Adipocyte (in vitro differentiated cells): ENCODE data around the gene DLEU7.
A peak's percentile ranks its signal among the peaks of the same experiment; 100 is the strongest.

Source experiments
- DNase-seq: peaks from one replicate; pipeline ENCODE4 v3.0.0-alpha.2; 2015; ENCODE audit warnings: low read depth
- H3K27me3 ChIP-seq: replicated peaks from 2 replicates; pipeline ENCODE4 v1.7.0; 2013; ENCODE audit warnings: mild to moderate bottlenecking, low read length, moderate library complexity; ENCODE audit not compliant: control insufficient read depth, insufficient read depth
- H3K36me3 ChIP-seq: 2 replicates; pipeline ENCODE4 v1.7.0; 2013; ENCODE audit warnings: low read length, mild to moderate bottlenecking, moderate library complexity; ENCODE audit not compliant: control insufficient read depth, insufficient read depth, severe bottlenecking
- H3K4me1 ChIP-seq: 2 replicates; pipeline ENCODE4 v1.7.0; 2013; ENCODE audit warnings: mild to moderate bottlenecking, low read length, moderate library complexity; ENCODE audit not compliant: control insufficient read depth, insufficient read depth
- H3K4me3 ChIP-seq: 2 replicates; pipeline ENCODE4 v1.7.0; 2013; ENCODE audit warnings: mild to moderate bottlenecking, low read length, moderate library complexity
- H3K9ac ChIP-seq: 2 replicates; pipeline ENCODE4 v1.7.0; 2013; ENCODE audit warnings: mild to moderate bottlenecking, low read length, moderate library complexity
- H3K9me3 ChIP-seq: 2 replicates; pipeline ENCODE4 v1.7.0; 2013; ENCODE audit warnings: mild to moderate bottlenecking, low read length, moderate library complexity; ENCODE audit not compliant: control insufficient read depth

DLEU7 gene

DNA sequence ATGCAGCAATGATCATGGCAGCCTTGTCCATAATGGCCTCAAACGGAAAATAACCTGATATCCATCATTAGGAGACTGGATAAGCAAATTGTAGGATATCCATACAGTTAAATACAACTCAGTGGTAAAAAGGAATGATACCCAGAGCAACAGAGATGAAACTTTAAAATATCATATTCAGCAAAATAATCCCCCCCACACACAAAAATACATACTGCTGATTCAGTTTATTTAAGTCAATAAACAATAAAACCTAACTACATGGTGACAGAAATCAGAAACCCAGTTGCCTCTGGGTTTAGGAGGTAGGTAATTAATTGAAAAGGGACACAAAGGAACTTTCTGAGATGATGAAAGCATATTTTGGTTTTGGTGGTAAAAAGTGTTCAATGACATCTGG is 27.9 kb upstream of the DLEU7 start:
- no peak overlapping the region for H3K4me3 ChIP-seq
- no peak for DNase-seq
- no peaks in the 10 kb centered on the region for H3K27me3 ChIP-seq
- no peaks in the 10 kb centered on the region for H3K36me3 ChIP-seq
- H3K4me1 ChIP-seq: no peaks in the 10 kb centered on the region
- no peaks in the 10 kb centered on the region for H3K9me3 ChIP-seq
- H3K9ac ChIP-seq: no peak overlapping the region

- H3K27me3 ChIP-seq: no peaks in the 10 kb centered on the region
- H3K4me1 ChIP-seq: no peaks in the 10 kb centered on the region
- H3K9ac ChIP-seq: no peak overlapping the region
- no peak for DNase-seq
- H3K4me3 ChIP-seq: no peak overlapping the region
- H3K36me3 ChIP-seq: no peaks in the 10 kb centered on the region
- H3K9me3 ChIP-seq: peaks cover 2% of the 10 kb centered on the region
These were observed 24.1 kb upstream of the DLEU7 start for GRCh38 chr13:50867637-50867945.

DNA sequence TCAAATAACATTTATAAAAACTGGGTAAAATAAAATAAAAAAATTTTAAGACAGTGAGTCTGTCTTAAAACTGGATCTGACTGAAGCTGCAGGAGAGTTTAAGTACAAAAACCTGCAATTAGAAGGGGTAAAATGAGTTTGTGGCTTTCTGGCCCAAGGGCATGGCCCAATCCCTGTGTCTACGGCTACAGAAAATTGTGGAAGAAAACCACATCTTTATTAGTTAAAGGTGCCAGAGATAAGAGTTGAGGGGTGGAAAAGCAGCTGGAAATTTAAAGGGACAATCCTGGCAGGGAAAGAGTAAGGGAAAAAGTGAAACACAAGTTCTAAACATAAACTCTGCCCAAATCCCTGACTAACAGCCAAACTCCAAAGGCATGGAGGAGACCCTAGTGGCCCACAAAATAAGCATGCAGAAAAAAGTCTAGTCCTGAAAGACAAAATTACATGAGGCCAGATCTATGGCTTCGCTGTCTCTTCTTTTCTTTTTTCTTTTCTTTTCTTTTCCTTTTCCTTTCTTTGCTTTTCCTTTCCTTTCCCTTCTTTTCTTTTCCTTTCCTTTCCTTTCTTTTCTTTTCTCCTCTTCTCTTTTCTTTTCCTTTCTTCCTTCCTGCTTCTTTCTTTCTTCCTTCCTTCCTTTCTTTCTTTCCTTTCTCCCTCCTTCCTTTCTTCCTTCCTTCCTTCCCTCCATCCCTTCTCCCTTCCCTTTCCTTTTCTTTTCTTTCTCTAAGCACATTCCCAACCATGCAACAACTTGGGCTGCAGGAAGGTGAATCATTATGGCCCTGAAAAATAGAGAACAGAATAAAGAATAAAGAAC is 23.5 kb upstream of the DLEU7 start:
- H3K27me3 ChIP-seq: no peaks in the 10 kb centered on the region
- DNase-seq: no peak
- H3K4me3 ChIP-seq: no peak overlapping the region
- no peak overlapping the region for H3K9ac ChIP-seq
- H3K4me1 ChIP-seq: no peaks in the 10 kb centered on the region
- peaks cover 7% of the 10 kb centered on the region for H3K9me3 ChIP-seq
- no peaks in the 10 kb centered on the region for H3K36me3 ChIP-seq

DNA sequence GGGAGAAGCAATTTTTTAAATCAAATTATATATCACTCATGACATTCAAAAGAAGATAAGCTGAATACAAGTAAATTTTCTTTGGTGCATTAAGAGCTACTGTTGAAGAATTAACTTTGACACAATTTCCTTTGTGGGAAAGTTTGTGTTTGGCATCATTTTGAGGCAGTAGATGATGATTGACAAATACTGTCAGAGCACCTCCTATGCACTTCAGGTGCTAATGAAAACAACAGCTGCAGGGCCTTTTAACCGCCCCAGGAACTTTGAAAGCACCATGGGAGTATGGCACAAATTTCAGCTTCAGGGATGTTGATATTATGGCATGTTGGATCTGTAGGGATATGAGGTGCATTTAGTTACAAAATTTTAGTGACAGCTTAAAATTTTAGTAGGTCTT is 21.0 kb upstream of the DLEU7 start:
- Histone ChIP-seq H3K27me3 (no peaks in the 10 kb centered on the region), H3K4me3 (no peak overlapping the region), H3K9ac (no peak overlapping the region), H3K4me1 (no peaks in the 10 kb centered on the region), H3K9me3 (peaks cover 14% of the 10 kb centered on the region), H3K36me3 (no peaks in the 10 kb centered on the region)
- DNase-seq: no peak

- H3K27me3 ChIP-seq: no peaks in the 10 kb centered on the region
- no peak overlapping the region for H3K4me3 ChIP-seq
- DNase-seq: no peak
- H3K4me1 ChIP-seq: no peaks in the 10 kb centered on the region
- peaks cover 33% of the 10 kb centered on the region for H3K9me3 ChIP-seq
- H3K36me3 ChIP-seq: no peaks in the 10 kb centered on the region
- no peak overlapping the region for H3K9ac ChIP-seq
These were observed 12.2 kb upstream of the DLEU7 start for GRCh38 chr13:50855681-50856080.

DNA sequence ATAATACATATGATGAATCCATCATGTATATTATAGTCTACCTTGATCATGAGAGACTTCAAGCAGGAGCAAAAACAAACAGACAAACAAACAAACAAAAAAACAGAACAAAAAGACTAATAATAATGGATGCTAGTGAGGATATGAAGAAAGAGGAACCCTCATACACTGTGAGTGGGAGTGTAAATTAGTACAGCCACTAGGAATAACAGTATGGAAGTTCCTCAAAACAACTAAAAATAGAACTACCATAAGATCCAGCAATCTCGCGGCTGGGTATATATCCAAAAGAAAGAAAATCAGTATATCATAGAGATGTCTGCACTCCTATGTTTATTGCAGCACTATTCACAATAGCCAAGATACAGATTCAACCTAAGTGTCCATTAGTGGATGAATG is 7.0 kb upstream of the DLEU7 start:
- no peak overlapping the region for H3K9ac ChIP-seq
- H3K27me3 ChIP-seq: no peaks in the 10 kb centered on the region
- no peaks in the 10 kb centered on the region for H3K36me3 ChIP-seq
- no peaks in the 10 kb centered on the region for H3K9me3 ChIP-seq
- DNase-seq: no peak
- H3K4me3 ChIP-seq: no peak overlapping the region
- peaks cover 1% of the 10 kb centered on the region for H3K4me1 ChIP-seq

- H3K4me3 ChIP-seq: no peak overlapping the region
- no peaks in the 10 kb centered on the region for H3K9me3 ChIP-seq
- peaks cover 10% of the 10 kb centered on the region for H3K4me1 ChIP-seq
- H3K27me3 ChIP-seq: peaks cover 6% of the 10 kb centered on the region
- DNase-seq: no peak
- no peaks in the 10 kb centered on the region for H3K36me3 ChIP-seq
- no peak overlapping the region for H3K9ac ChIP-seq
These were observed 4.0 kb upstream of the DLEU7 start for GRCh38 chr13:50847501-50847900.

GRCh38 chr13:50846861-50847475 is 3.5 kb upstream of the DLEU7 start:
- H3K27me3 ChIP-seq: peaks cover 12% of the 10 kb centered on the region
- no peak overlapping the region for H3K9ac ChIP-seq
- H3K36me3 ChIP-seq: no peaks in the 10 kb centered on the region
- no peak for DNase-seq
- H3K4me1 ChIP-seq: peaks cover 10% of the 10 kb centered on the region
- H3K9me3 ChIP-seq: no peaks in the 10 kb centered on the region
- no peak overlapping the region for H3K4me3 ChIP-seq

DNA sequence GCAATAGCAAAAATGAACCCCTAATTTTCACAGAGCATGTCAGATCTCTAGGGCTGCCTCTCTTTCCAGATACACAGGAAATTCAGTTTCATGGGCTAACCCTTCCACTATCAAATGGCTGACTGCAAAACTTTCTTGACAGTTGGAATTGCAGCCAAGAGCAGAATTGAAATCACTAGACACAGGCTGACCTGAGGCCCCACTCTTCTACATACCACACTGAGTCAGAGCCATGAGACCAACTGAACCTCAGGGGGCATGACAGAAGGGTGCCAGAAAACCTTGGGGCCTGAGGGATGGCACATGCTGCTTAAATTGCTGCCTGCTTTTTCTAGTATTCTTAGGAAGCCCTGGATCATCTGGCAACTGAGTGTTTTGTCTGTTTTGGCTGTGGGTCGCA is 1.7 kb upstream of the DLEU7 start:
- no peaks in the 10 kb centered on the region for H3K36me3 ChIP-seq
- H3K9me3 ChIP-seq: no peaks in the 10 kb centered on the region
- H3K27me3 ChIP-seq: peaks cover 16% of the 10 kb centered on the region
- no peak overlapping the region for H3K4me3 ChIP-seq
- H3K9ac ChIP-seq: no peak overlapping the region
- peak; percentile 75 for DNase-seq
- H3K4me1 ChIP-seq: peaks cover 10% of the 10 kb centered on the region

- H3K9ac ChIP-seq: no peak overlapping the region
- H3K36me3 ChIP-seq: no peaks in the 10 kb centered on the region
- H3K4me3 ChIP-seq: no peak overlapping the region
- no peak for DNase-seq
- H3K4me1 ChIP-seq: peaks cover 10% of the 10 kb centered on the region
- H3K9me3 ChIP-seq: no peaks in the 10 kb centered on the region
- H3K27me3 ChIP-seq: peaks cover 17% of the 10 kb centered on the region
These were observed 788 bp upstream of the DLEU7 start for GRCh38 chr13:50844084-50844875.

GRCh38 chr13:50842990-50843256 is 569 bp downstream of the DLEU7 start:
- peaks cover 25% of the 10 kb centered on the region for H3K27me3 ChIP-seq
- H3K4me1 ChIP-seq: peaks cover 10% of the 10 kb centered on the region
- DNase-seq: no peak
- H3K9ac ChIP-seq: no peak overlapping the region
- no peaks in the 10 kb centered on the region for H3K36me3 ChIP-seq
- H3K9me3 ChIP-seq: no peaks in the 10 kb centered on the region
- H3K4me3 ChIP-seq: no peak overlapping the region
